K562 (cell line): ENCODE results near the gene LHX3.

Source experiments
- ATF1 ChIP-seq, 2 experiments: fragments of 450-650 bp in 1 of 2; IDR thresholded peaks; 2 replicates each; pipeline ENCODE4 v1.6.1; 2016; ENCODE audit warnings: missing compliant biosample characterization in 1 of 2, missing genetic modification characterization in 1 of 2
- CTCF ChIP-seq, 3 experiments: IDR thresholded peaks in 2 of 3; conservative IDR thresholded peaks in 1 of 3; 2 replicates each; pipeline ENCODE4 v1.5.1; 2011 to 2012; ENCODE audit warnings: low read length in 3 of 3, mild to moderate bottlenecking in 3 of 3, control low read depth in 2 of 3, improper control_type of control experiment in 1 of 3, inconsistent platforms in 1 of 3, low read depth in 1 of 3, mixed read lengths in 1 of 3, moderate library complexity in 1 of 3; ENCODE audit not compliant: insufficient read depth in 2 of 3
- DPF2 ChIP-seq: fragments of 450-650 bp; IDR thresholded peaks from 2 replicates; pipeline ENCODE4 v1.6.1; 2016
- EP300 ChIP-seq: IDR thresholded peaks from 2 replicates; pipeline ENCODE4 v1.6.1; 2012; ENCODE audit warnings: low read length, improper control_type of control experiment
- GABPA ChIP-seq: fragments of 200-800 bp; sonication (Bioruptor generic); conservative IDR thresholded peaks from 2 replicates; pipeline ENCODE4 v1.6.1; 2016; ENCODE audit warnings: low read depth, missing genetic modification characterization, missing compliant biosample characterization
- KHSRP ChIP-seq: fragments of 450-650 bp; IDR thresholded peaks from 2 replicates; pipeline ENCODE4 v1.6.1; 2017
- PHF21A ChIP-seq: fragments of 450-650 bp; IDR thresholded peaks from 2 replicates; pipeline ENCODE4 v1.6.1; 2017; ENCODE audit warnings: low read depth, borderline replicate concordance
- POLR2A ChIP-seq: fragments of 450-650 bp; conservative IDR thresholded peaks from 2 replicates; pipeline ENCODE4 v1.6.1; 2016
- TGIF2 ChIP-seq: sonication (generic); formaldehyde crosslinking; IDR thresholded peaks from 2 replicates; pipeline ENCODE4 v1.8.1; 2022; ENCODE audit warnings: mild to moderate bottlenecking, missing genetic modification reagents, moderate library complexity

- no peak for TF ChIP-seq TGIF2 (CRISPR knock-in tag)
- no peak for TF ChIP-seq EP300
- no peak for TF ChIP-seq CTCF (IDR thresholded peaks at IDR 0.05 in 2 of 3, conservative IDR thresholded peaks at IDR 0.05 in 1 of 3; ENCODE audit: insufficient read depth in 2 of 3, low read depth in 1 of 3, low read length in 3 of 3)
- TF ChIP-seq ATF1 (CRISPR knock-in tag; IDR thresholded peaks at IDR 0.05) = no peak
- no peak for TF ChIP-seq ATF1 (tag; IDR thresholded peaks at IDR 0.05)
- no peak for TF ChIP-seq PHF21A
- TF ChIP-seq GABPA (tag) = no peak
- no peak for TF ChIP-seq DPF2
- no peak for TF ChIP-seq POLR2A
- no peak for TF ChIP-seq KHSRP
Observed at GRCh38 chr9:136173648-136174290, 31.2 kb downstream of the LHX3 start.
